Endodermal cell (in vitro differentiated cells): ENCODE data around the gene PCBP4. TPM values are rescaled to one million over a fixed set of nuclear protein-coding genes. Genes with fewer than 3 reads are reported as not detected.

Source experiments
- DNase-seq: peaks from one replicate; pipeline ENCODE4 v3.0.0-alpha.2; 2017
- H3K27ac ChIP-seq: 2 replicates; pipeline ENCODE4 v1.5.1; 2013; ENCODE audit warnings: mild to moderate bottlenecking, low read depth, low read length, moderate library complexity
- H3K27me3 ChIP-seq: 2 replicates; pipeline ENCODE4 v1.6.1; 2013; ENCODE audit warnings: mild to moderate bottlenecking, low read length, moderate library complexity; ENCODE audit not compliant: insufficient read depth, control insufficient read depth, poor library complexity, severe bottlenecking
- H3K36me3 ChIP-seq: 2 replicates; pipeline ENCODE4 v1.7.0; 2013; ENCODE audit warnings: mild to moderate bottlenecking, low read length, moderate library complexity; ENCODE audit not compliant: control insufficient read depth, insufficient read depth
- H3K4me1 ChIP-seq: one replicate; pipeline ENCODE4 v1.7.0; 2013; ENCODE audit warnings: low read length; ENCODE audit not compliant: control insufficient read depth, insufficient read depth
- H3K4me3 ChIP-seq: 2 replicates; pipeline ENCODE4 v1.5.1; 2013; ENCODE audit warnings: mild to moderate bottlenecking, low read length, moderate library complexity
- H3K9ac ChIP-seq: 2 replicates; pipeline ENCODE4 v1.6.1; 2013; ENCODE audit warnings: mild to moderate bottlenecking, low read length, moderate library complexity; ENCODE audit not compliant: poor library complexity, severe bottlenecking; ENCODE audit errors: extremely low read depth
- H3K9me3 ChIP-seq: 2 replicates; pipeline ENCODE4 v1.6.1; 2013; ENCODE audit warnings: mild to moderate bottlenecking, low read length, moderate library complexity; ENCODE audit not compliant: control insufficient read depth
- H3K27ac Mint-ChIP-seq: 2 replicates; pipeline ENCODE4 v1.8.0; 2020; ENCODE audit warnings: mixed read lengths
- H3K27me3 Mint-ChIP-seq: 2 replicates; pipeline ENCODE4 v1.8.0; 2021; ENCODE audit warnings: mild to moderate bottlenecking, mixed read lengths; ENCODE audit not compliant: insufficient read depth
- H3K36me3 Mint-ChIP-seq: 2 replicates; pipeline ENCODE4 v1.8.0; 2020; ENCODE audit warnings: low read depth, mixed read lengths
- H3K4me1 Mint-ChIP-seq: 2 replicates; pipeline ENCODE4 v1.8.0; 2020; ENCODE audit warnings: mixed read lengths
- H3K4me3 Mint-ChIP-seq: 2 replicates; pipeline ENCODE4 v1.8.0; 2020; ENCODE audit warnings: mild to moderate bottlenecking, moderate library complexity, mixed read lengths
- H3K9me3 Mint-ChIP-seq: 2 replicates; pipeline ENCODE4 v1.8.0; 2020; ENCODE audit warnings: mild to moderate bottlenecking, mixed read lengths
- CTCF ChIP-seq: fragments of 200-600 bp; sonication (generic); conservative IDR thresholded peaks from 2 replicates; pipeline ENCODE4 v1.5.0; 2021; ENCODE audit warnings: antibody characterized with exemption, mild to moderate bottlenecking
- WGBS, 2 experiments: methylation state at CpG; one replicate each; pipeline versions ENCODE4 v1.1.5 to v1.1.7; 2013; ENCODE audit warnings: missing lambda C conversion rate in 2 of 2, mixed read lengths in 1 of 2; ENCODE audit not compliant: insufficient coverage in 1 of 2, insufficient read length in 1 of 2; 5-methylcytosine and 5-hydroxymethylcytosine counted together
- total RNA-seq, 2 donors: library from RNA; stranded (reverse); fragmentation: NEBNext Ultra II Directional in 1 of 2; extraction: Animal tissue kit (Norgen Biotek cat#: 25700) in 1 of 2; gene quantifications; 2 replicates in 1 of 2; 3 replicates in 1 of 2; pipeline ENCODE4 v1.2.1, GENCODE V29; 2021

Gene PCBP4
- total RNA-seq, 2 donors from 2014 or later, result 54.1 to 68.1 TPM

- Mint-ChIP-seq H3K4me3 (no peak overlapping the region), H3K27ac (no peak overlapping the region), H3K4me1 (peaks cover 2% of the 10 kb centered on the region), H3K27me3 (peaks cover 66% of the 10 kb centered on the region), H3K36me3 (peaks cover 11% of the 10 kb centered on the region), H3K9me3 (no peaks in the 10 kb centered on the region)
- DNase-seq, result no peak
- H3K9ac ChIP-seq, result no peak overlapping the region
- peaks cover 23% of the 10 kb centered on the region for H3K36me3 ChIP-seq
- H3K4me3 ChIP-seq, result no peak overlapping the region
- no peaks in the 10 kb centered on the region for H3K9me3 ChIP-seq
- no peak overlapping the region for H3K27ac ChIP-seq
- no peaks in the 10 kb centered on the region for H3K4me1 ChIP-seq
- WGBS, 2 experiments, result 88 to 92% methylated on average over 3 to 6 of the region's 6 CpGs
- no peak for TF ChIP-seq CTCF
- H3K27me3 ChIP-seq, result peaks cover 40% of the 10 kb centered on the region
Observed at GRCh38 chr3:51954105-51954504, 13.1 kb downstream of the PCBP4 start.

GRCh38 chr3:51953445-51953844 is 13.8 kb downstream of the PCBP4 start:
- no peak for TF ChIP-seq CTCF
- peaks cover 7% of the 10 kb centered on the region for H3K36me3 Mint-ChIP-seq

GRCh38 chr3:51950899-51951298 is 16.4 kb downstream of the PCBP4 start:
- H3K27ac Mint-ChIP-seq, result no peak overlapping the region
- TF ChIP-seq CTCF, result no peak
- no peaks in the 10 kb centered on the region for H3K4me1 ChIP-seq
- DNase-seq, result no peak
- H3K9me3 Mint-ChIP-seq, result no peaks in the 10 kb centered on the region
- H3K9me3 ChIP-seq, result no peaks in the 10 kb centered on the region
- H3K4me3 Mint-ChIP-seq, result no peak overlapping the region
- no peak overlapping the region for H3K4me3 ChIP-seq
- H3K27me3 Mint-ChIP-seq, result peaks cover 71% of the 10 kb centered on the region
- no peak overlapping the region for H3K27ac ChIP-seq
- no peaks in the 10 kb centered on the region for H3K4me1 Mint-ChIP-seq
- WGBS, 2 experiments, result 97 to 100% methylated on average over 1 to 2 of the region's 2 CpGs
- H3K36me3 Mint-ChIP-seq, result no peaks in the 10 kb centered on the region
- no peaks in the 10 kb centered on the region for H3K36me3 ChIP-seq
- no peak overlapping the region for H3K9ac ChIP-seq
- H3K27me3 ChIP-seq, result peaks cover 50% of the 10 kb centered on the region

More at GRCh38 chr3:51953445-51953844, 13.8 kb downstream of the PCBP4 start:
- H3K4me3 Mint-ChIP-seq, result no peak overlapping the region
- no peak overlapping the region for H3K9ac ChIP-seq
- 83 to 88% methylated on average over 2 to 3 of the region's 3 CpGs for WGBS, 2 experiments
- no peak overlapping the region for H3K27ac Mint-ChIP-seq
- H3K36me3 ChIP-seq, result peaks cover 19% of the 10 kb centered on the region
- no peak overlapping the region for H3K4me3 ChIP-seq
- H3K9me3 ChIP-seq, result no peaks in the 10 kb centered on the region
- H3K4me1 ChIP-seq, result no peaks in the 10 kb centered on the region
- H3K4me1 Mint-ChIP-seq, result peaks cover 2% of the 10 kb centered on the region
- DNase-seq, result no peak
- H3K27me3 Mint-ChIP-seq, result peaks cover 68% of the 10 kb centered on the region
- H3K27ac ChIP-seq, result no peak overlapping the region
- no peaks in the 10 kb centered on the region for H3K9me3 Mint-ChIP-seq
- peaks cover 46% of the 10 kb centered on the region for H3K27me3 ChIP-seq
